Activated B cell treated with CpG ODN at 0.5 μM for 24 hours (primary cell): ENCODE data around the gene UBE4B. TPM values are rescaled to one million over a fixed set of nuclear protein-coding genes. Genes with fewer than 3 reads are reported as not detected.

Experiments
- ATAC-seq: fragments of 200-7000 bp; cut with Tn5 transposase; one replicate; pipeline ENCODE4 v1.10.0; 2021; ENCODE audit warnings: low read depth, mild to moderate bottlenecking, moderate library complexity
- CTCF ChIA-PET: fragments of 350-600 bp; sonication (Branson Sonifier 250); formaldehyde crosslinking; loops from one replicate; lab custom pipeline; 2021; ENCODE audit warnings: antibody characterized with exemption; lab: Charles Lee
- POLR2A ChIA-PET: fragments of 350-600 bp; sonication (Branson Sonifier 250); formaldehyde crosslinking; loops from one replicate; lab custom pipeline; 2021; ENCODE audit warnings: antibody characterized with exemption; lab: Charles Lee
- DNase-seq: peaks from one replicate; pipeline ENCODE4 v3.0.0; 2022
- H3K27ac Mint-ChIP-seq: one replicate; pipeline ENCODE4 v1.8.0; 2020; ENCODE audit warnings: mixed read lengths
- H3K27me3 Mint-ChIP-seq: one replicate; pipeline ENCODE4 v1.8.0; 2021; ENCODE audit warnings: mixed read lengths
- H3K36me3 Mint-ChIP-seq: one replicate; pipeline ENCODE4 v1.8.0; 2021; ENCODE audit warnings: low read depth, mixed read lengths
- H3K4me1 Mint-ChIP-seq: one replicate; pipeline ENCODE4 v1.8.0; 2021; ENCODE audit warnings: mixed read lengths
- H3K4me3 Mint-ChIP-seq: one replicate; pipeline ENCODE4 v1.8.0; 2020; ENCODE audit warnings: mild to moderate bottlenecking, mixed read lengths
- H3K9me3 Mint-ChIP-seq: one replicate; pipeline ENCODE4 v1.8.0; 2020; ENCODE audit warnings: mixed read lengths
- CTCF ChIP-seq: fragments of 200-600 bp; IDR thresholded peaks from one replicate; pipeline ENCODE4 v1.8.0; 2022; ENCODE audit warnings: antibody characterized with exemption, mild to moderate bottlenecking
- intact Hi-C: fragments of 100-400 bp; cut with micrococcal nuclease; formaldehyde crosslinking; loops from one replicate; pipeline ENCODE4 v1.15.1; 2024
- total RNA-seq: library from RNA; stranded (reverse); gene quantifications from 2 replicates; pipeline ENCODE4 v1.2.3, GENCODE V29; 2022

The UBE4B gene
- 41.1 and 44.7 TPM in 2 replicates for total RNA-seq

- Mint-ChIP-seq H3K27ac (peak within 1 kb of the TSS; percentile 93), H3K4me1 (peaks cover 24% of the 10 kb centered on the region), H3K9me3 (no peaks in the 10 kb centered on the region), H3K4me3 (peak within 1 kb of the TSS; percentile 96), H3K36me3 (peaks cover 11% of the 10 kb centered on the region), H3K27me3 (no peaks in the 10 kb centered on the region)
- CTCF ChIA-PET = interaction anchor here (2.3 kb wide), 1 partner anchor 82 kb away, joined by 10 read pairs; no protein-coding TSS in a partner anchor
- ATAC-seq = peak; percentile 96
- intact Hi-C loops = loop anchor here (1.0 to 10.0 kb wide), 11 partner anchors 72 to 493 kb away; partner anchors contain the start of genes CENPS, CTNNBIP1, LZIC and NMNAT1
- DNase-seq = peak; percentile 99
- POLR2A ChIA-PET = interaction anchor here (0.6 to 2.1 kb wide), 6 partner anchors 82 to 437 kb away, joined by 3 to 7 read pairs (median 5); partner anchors contain the start of genes CTNNBIP1, LZIC and NMNAT1
- TF ChIP-seq CTCF = peak; percentile 55
These were observed at the start of gene UBE4B for GRCh38 chr1:10032590-10033358. TSS of gene UBE4B (plus strand) at chr1:10032958. CDS start at chr1:10033671, 713 bp downstream.

GRCh38 chr1:9984253-9984652 lies 48.5 kb upstream of the UBE4B start:
- no peak for TF ChIP-seq CTCF
- H3K4me3 Mint-ChIP-seq = no peak overlapping the region
- DNase-seq (no peak), ATAC-seq (no peak)
- no peaks in the 10 kb centered on the region for H3K9me3 Mint-ChIP-seq
- POLR2A ChIA-PET = no interaction called here
- H3K27ac Mint-ChIP-seq = no peak overlapping the region
- CTCF ChIA-PET = no interaction called here
- no peaks in the 10 kb centered on the region for H3K27me3 Mint-ChIP-seq
- intact Hi-C loops = no loop called here
- H3K36me3 Mint-ChIP-seq = peaks cover 26% of the 10 kb centered on the region
- H3K4me1 Mint-ChIP-seq = no peaks in the 10 kb centered on the region

GRCh38 chr1:9985001-9985400 lies 47.8 kb upstream of the UBE4B start:
- no peaks in the 10 kb centered on the region for H3K4me1 Mint-ChIP-seq
- DNase-seq (no peak), ATAC-seq (no peak)
- CTCF ChIA-PET = no interaction called here
- H3K27ac Mint-ChIP-seq = no peak overlapping the region
- H3K36me3 Mint-ChIP-seq = peaks cover 25% of the 10 kb centered on the region
- H3K9me3 Mint-ChIP-seq = no peaks in the 10 kb centered on the region
- TF ChIP-seq CTCF = no peak
- intact Hi-C loops = no loop called here
- POLR2A ChIA-PET = no interaction called here
- no peaks in the 10 kb centered on the region for H3K27me3 Mint-ChIP-seq
- H3K4me3 Mint-ChIP-seq = no peak overlapping the region

GRCh38 chr1:9989773-9990172 lies 43.0 kb upstream of the UBE4B start:
- CTCF ChIA-PET = no interaction called here
- no peak for DNase-seq
- Mint-ChIP-seq H3K9me3 (no peaks in the 10 kb centered on the region), H3K4me1 (peaks cover 2% of the 10 kb centered on the region), H3K36me3 (no peaks in the 10 kb centered on the region), H3K4me3 (no peak overlapping the region), H3K27ac (no peak overlapping the region), H3K27me3 (peaks cover 4% of the 10 kb centered on the region)
- TF ChIP-seq CTCF = no peak
- POLR2A ChIA-PET = no interaction called here
- ATAC-seq = no peak
- intact Hi-C loops = no loop called here

GRCh38 chr1:9990944-9991343 lies 41.8 kb upstream of the UBE4B start:
- no peaks in the 10 kb centered on the region for H3K9me3 Mint-ChIP-seq
- H3K27me3 Mint-ChIP-seq = peaks cover 7% of the 10 kb centered on the region
- TF ChIP-seq CTCF = no peak
- H3K27ac Mint-ChIP-seq = no peak overlapping the region
- H3K36me3 Mint-ChIP-seq = no peaks in the 10 kb centered on the region
- ATAC-seq (no peak), DNase-seq (no peak)
- intact Hi-C loops = no loop called here
- peaks cover 2% of the 10 kb centered on the region for H3K4me1 Mint-ChIP-seq
- ChIA-PET CTCF (no interaction called here), POLR2A (interaction anchor here (0.7 kb wide), 1 partner anchor 155 kb away, joined by 3 read pairs; no protein-coding TSS in a partner anchor)
- H3K4me3 Mint-ChIP-seq = no peak overlapping the region
